NCI-H146 treated with DMSO at 0.1 percent for 48 hours (cell line): Measurements from ENCODE around the gene SERPINA3.

Source experiments
- DNase-seq: peaks from one replicate; lab custom pipeline; 2025; ENCODE audit not compliant: unreplicated experiment; lab: John Stamatoyannopoulos, UW

The SERPINA3 gene

GRCh38 chr14:94650806-94651805 lies 38.9 kb downstream of the SERPINA3 start:
- no peak for DNase-seq

DNA sequence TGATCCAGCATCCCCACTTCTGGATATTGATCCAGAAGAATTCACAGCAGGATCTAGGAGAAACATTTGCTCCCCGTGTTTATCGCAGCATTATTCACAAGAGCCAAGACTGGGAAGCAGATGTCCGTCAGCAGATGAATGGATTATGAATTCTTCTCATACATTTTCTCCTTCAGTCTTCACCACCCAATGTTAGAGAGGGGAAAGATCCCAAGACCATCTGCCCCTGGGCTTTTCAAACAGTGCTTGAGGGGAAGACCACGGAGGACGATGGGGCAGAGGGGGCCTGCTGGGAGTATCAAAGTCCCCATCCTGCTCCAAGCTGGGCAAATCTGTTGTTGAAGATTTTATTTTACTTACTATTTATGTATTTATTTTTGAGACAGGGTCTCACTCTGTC lies 41.1 kb downstream of the SERPINA3 start:
- no peak for DNase-seq

GRCh38 chr14:94654071-94654861 lies 42.1 kb downstream of the SERPINA3 start:
- no peak for DNase-seq

- DNase-seq: no peak
Measured at GRCh38 chr14:94655169-94655710, 43.0 kb downstream of the SERPINA3 start.

- DNase-seq: no peak
Measured at GRCh38 chr14:94656043-94656442, 43.9 kb downstream of the SERPINA3 start.

DNA sequence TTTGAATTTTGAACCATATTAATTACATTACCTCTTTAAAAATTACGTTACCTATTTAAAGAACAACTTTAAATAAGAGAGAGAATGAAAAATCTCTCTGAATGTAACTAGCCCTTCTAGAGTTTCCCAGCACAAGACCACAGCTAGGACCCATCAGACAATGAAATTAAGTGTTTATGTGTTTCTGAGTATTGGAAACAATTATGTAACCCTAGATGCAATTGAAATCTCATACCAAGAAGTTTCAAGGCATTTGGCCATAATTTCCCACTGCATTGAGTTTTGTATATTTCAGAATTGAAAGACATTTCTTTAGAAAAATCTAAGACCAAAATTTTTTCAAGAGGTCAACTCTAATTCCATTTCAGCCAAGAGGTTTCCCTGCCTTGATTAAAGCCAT lies 47.1 kb downstream of the SERPINA3 start:
- DNase-seq: no peak

GRCh38 chr14:94659901-94660300 lies 47.7 kb downstream of the SERPINA3 start:
- no peak for DNase-seq

- no peak for DNase-seq
Measured at GRCh38 chr14:94660306-94660946, 48.2 kb downstream of the SERPINA3 start.

GRCh38 chr14:94663538-94663937 lies 51.3 kb downstream of the SERPINA3 start:
- no peak for DNase-seq

- DNase-seq: no peak
Measured at GRCh38 chr14:94663965-94664704, 51.9 kb downstream of the SERPINA3 start.

- no peak for DNase-seq
Measured at GRCh38 chr14:94665121-94665520, 52.9 kb downstream of the SERPINA3 start.

DNA sequence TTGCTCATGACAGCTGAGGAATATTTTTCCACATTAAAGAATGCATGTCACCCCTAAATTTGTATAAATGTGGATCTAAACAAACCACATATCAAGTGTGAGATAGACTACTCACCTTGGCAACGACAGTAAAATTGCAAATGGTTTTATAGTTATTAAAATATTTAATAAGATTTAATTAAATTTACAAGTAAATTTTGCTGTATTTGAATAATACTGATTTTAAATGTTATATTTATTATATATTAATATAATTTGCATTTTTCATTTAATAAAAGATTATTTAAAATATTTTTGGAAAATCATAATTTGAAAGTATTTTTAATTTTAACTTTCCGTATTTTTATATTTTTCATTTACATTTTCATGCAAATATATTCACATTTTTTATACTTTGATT lies 53.4 kb downstream of the SERPINA3 start:
- no peak for DNase-seq

DNA sequence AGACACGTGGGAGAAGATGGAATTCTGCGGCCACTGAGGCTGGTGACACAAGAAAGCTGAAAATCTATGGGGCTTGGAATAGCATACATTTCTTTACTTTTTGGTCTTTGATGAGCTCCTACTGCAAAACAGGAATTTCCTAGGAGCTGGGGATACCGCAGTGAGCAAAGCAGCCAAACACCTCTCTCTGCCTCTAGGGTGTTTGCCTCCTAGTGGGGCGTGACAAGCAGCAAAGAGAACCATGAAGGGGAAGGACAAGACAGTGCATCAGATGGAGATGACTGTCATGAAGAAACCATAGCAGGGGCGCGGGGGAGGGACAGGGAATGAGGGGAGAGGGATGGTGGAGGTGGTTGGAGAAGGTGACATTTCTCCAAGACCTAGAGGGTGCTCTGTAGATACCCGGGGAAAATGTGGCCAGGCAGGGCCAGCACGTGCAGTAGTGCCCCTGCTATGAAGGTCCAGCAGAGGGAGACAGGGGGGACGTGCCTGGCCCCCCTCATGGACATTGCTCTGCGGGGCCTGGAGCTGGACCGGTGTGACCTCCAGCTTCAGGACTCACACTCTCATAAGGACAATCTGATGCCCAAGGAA lies 58.6 kb downstream of the SERPINA3 start:
- no peak for DNase-seq

DNA sequence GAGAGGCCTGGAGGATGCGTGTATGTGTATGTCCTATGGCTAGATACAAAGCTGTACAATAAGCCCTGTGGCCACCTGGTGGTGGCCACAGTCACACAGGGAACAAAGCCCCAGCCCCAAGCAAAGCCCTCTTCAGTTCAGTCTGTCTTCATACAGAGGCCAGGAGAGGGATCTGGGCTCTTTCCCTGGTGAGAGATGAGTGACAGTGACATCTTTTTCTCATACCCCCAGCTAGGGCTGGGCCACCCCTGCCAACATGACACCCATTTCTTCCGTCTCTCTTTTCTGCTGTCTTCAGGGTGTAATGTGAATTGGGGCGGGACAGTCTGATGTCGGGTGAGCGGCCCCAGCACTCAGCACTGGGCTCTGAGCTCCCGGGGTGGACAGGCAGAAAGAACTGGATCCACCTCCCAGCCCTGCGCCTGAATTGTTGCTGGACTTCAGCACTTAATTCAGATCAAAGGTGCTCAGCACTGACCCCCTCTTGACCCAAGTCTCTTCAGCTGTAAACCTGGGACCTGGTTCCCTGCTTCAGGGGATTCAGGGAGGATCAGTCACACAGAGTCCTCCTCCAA lies 59.8 kb downstream of the SERPINA3 start:
- no peak for DNase-seq

DNA sequence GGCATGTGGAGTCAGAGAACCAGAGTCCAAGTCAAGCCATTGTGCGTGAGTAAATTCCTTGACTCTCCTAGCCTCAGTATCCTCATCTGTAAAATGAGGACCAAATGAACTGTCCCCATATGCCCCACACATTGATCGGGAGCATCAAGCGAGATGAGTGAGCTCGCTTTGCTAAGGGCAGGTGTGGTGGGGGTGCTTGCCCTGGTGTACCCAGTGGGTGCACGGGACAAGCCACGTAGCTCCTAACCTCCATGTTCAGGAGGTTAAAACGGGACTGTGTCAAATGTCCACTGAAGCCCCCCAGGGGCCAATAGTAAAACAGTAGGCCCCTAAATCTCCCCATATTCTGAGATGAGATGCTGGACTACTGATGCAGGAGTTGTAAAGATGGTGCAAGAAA lies 60.9 kb downstream of the SERPINA3 start:
- DNase-seq: no peak
